Activated T-helper 1 cell treated with anti-CD3 and anti-CD28 coated beads, Interleukin-2, amount 50 U/mL, for 16 hours (primary cell): ENCODE data around the gene YOD1.

Experiments used
- DNase-seq, 2 donors: peaks; one replicate each; pipeline ENCODE4 v3.0.0-alpha.2; 2020; ENCODE audit warnings: low read depth in 1 of 2, low spot score in 1 of 2

Gene YOD1

GRCh38 chr1:207013321-207014085, 37.5 kb downstream of the YOD1 start:
- DNase-seq = no peak

- no peak for DNase-seq
Observed at GRCh38 chr1:207010726-207011125, 40.3 kb downstream of the YOD1 start.

GRCh38 chr1:207009945-207010344, 41.1 kb downstream of the YOD1 start:
- no peak for DNase-seq

- no peak for DNase-seq
Observed at GRCh38 chr1:207009182-207009850, 41.7 kb downstream of the YOD1 start.

- no peak for DNase-seq
Observed at GRCh38 chr1:207007352-207008033, 43.5 kb downstream of the YOD1 start.

DNA sequence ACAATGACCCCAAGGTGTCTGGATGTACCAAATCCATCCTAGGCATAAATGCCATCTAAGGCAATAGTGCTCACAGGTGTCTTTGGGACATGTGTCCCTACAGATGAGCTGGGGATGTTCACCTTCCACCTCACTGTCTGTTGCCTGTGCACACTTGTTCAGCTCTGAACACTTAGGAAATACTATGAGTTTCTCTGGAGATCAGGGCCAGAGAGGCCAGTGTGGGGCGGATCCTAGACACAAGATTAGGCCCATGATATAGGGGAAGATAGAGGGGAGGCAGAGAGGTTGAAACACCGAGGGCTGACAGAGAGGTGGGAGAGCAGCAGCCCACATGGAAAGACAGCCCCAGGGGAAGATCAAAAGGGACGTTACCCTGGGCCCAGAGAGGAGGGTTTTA, 44.1 kb downstream of the YOD1 start:
- DNase-seq = no peak

GRCh38 chr1:207006083-207006482, 44.9 kb downstream of the YOD1 start:
- no peak for DNase-seq

- no peak for DNase-seq
Observed at GRCh38 chr1:207004931-207005830, 45.8 kb downstream of the YOD1 start.

DNA sequence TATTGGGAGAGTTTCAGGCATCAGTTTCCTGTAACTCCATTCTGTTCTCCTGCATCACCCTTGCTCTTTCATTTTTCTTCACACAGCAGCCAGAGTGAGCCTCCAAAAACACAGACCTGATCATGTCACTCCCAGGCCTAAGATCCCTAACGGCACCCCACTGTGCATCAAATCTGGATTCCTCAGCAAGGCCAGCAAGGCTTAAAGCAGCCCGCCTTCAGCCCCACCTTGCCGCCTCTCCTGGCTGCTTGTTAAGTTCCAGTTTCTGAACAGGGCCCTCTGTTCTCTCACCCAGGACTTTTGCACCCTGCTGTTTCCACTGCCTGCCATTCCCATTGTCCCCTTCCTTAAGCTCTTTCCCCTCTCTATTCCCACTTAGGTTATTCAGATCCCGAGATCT, 47.8 kb downstream of the YOD1 start:
- no peak for DNase-seq

GRCh38 chr1:207002724-207003146, 48.3 kb downstream of the YOD1 start:
- DNase-seq = no peak

- no peak for DNase-seq
Observed at GRCh38 chr1:207001492-207002245, 49.3 kb downstream of the YOD1 start.

DNA sequence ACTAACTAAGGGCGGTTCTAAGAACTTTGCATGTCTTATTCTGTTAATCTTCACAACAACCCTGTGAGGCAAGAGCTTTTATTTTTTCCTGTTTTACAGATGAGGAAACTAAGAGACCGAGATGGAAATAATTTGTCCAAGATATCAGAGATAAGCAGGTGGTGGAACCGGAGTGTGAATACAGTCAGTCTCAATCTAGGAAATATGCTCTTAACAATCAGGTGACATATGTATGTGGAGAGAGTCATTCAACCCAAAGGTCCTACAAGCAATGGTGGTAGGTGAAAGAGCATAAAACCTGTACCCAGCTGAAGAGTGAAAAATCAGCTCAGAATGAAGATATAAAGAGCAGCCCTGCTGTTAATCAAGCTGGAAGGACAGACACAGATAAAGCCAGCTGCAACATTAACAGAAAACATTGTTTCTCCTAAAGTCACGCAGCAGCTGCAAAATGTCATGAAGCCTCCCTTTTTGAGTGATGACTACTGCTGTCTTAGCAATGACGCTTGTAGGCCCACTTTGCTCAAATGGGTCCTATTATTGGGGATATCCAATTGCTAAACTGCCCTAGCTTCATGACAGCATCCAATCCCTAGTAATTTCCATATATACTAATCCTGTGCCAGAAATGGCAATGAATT, 50.2 kb downstream of the YOD1 start:
- no peak for DNase-seq

- no peak for DNase-seq
Observed at GRCh38 chr1:206998816-206999215, 52.2 kb downstream of the YOD1 start.
